SK-N-SH (cell line): ENCODE data around the gene ARL17B.
"Not testable (repeated sequence)": the region's sequence is repeated elsewhere in the genome, so short reads cannot be mapped to it uniquely, and the experiment has no call there.

Experiments
- TAF1 ChIP-seq: IDR thresholded peaks from 2 replicates; pipeline ENCODE4 v1.6.1; 2012; ENCODE audit warnings: low read depth, mild to moderate bottlenecking, low read length, moderate library complexity, borderline replicate concordance
- TF ChIP-seq, protein P1 (sequence below): fragments of 200-600 bp; sonication (generic); IDR thresholded peaks from 2 replicates; pipeline ENCODE4 v1.6.1; 2017; ENCODE audit warnings: antibody characterized with exemption, mild to moderate bottlenecking, moderate library complexity

- TF ChIP-seq, protein P1, sequence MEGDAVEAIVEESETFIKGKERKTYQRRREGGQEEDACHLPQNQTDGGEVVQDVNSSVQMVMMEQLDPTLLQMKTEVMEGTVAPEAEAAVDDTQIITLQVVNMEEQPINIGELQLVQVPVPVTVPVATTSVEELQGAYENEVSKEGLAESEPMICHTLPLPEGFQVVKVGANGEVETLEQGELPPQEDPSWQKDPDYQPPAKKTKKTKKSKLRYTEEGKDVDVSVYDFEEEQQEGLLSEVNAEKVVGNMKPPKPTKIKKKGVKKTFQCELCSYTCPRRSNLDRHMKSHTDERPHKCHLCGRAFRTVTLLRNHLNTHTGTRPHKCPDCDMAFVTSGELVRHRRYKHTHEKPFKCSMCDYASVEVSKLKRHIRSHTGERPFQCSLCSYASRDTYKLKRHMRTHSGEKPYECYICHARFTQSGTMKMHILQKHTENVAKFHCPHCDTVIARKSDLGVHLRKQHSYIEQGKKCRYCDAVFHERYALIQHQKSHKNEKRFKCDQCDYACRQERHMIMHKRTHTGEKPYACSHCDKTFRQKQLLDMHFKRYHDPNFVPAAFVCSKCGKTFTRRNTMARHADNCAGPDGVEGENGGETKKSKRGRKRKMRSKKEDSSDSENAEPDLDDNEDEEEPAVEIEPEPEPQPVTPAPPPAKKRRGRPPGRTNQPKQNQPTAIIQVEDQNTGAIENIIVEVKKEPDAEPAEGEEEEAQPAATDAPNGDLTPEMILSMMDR = not testable (repeated sequence)
- TF ChIP-seq TAF1 = not testable (repeated sequence)
Measured at GRCh38 chr17:46367520-46367919, 6.0 kb upstream of the ARL17B start.
